Stimulated activated CD8-positive, alpha-beta memory T cell treated with anti-CD3 and anti-CD28 coated beads, Interleukin-4, amount 100 ng/mL, for 4 hours (primary cell): ENCODE data around the gene MOSMO.
"Not testable (repeated sequence)": the region's sequence is repeated elsewhere in the genome, so short reads cannot be mapped to it uniquely, and the experiment has no call there.

Experiments
- DNase-seq, 2 donors: peaks; one replicate each; pipeline ENCODE4 v3.0.0-alpha.2; 2020; ENCODE audit warnings: low read depth in 2 of 2, low spot score in 1 of 2

Gene MOSMO

GRCh38 chr16:22043882-22044281, 36.0 kb downstream of the MOSMO start:
- not testable (repeated sequence) for DNase-seq

- DNase-seq, result not testable (repeated sequence)
Observed at GRCh38 chr16:22045888-22046287, 38.0 kb downstream of the MOSMO start.

- DNase-seq, result no peak
Observed at GRCh38 chr16:22050963-22051362, 43.1 kb downstream of the MOSMO start.

GRCh38 chr16:22052980-22053379, 45.1 kb downstream of the MOSMO start:
- DNase-seq, result no peak

- DNase-seq, result no peak
Observed at GRCh38 chr16:22053921-22054341, 46.0 kb downstream of the MOSMO start.

- no peak for DNase-seq
Observed at GRCh38 chr16:22054847-22055590, 47.1 kb downstream of the MOSMO start.

- no peak for DNase-seq
Observed at GRCh38 chr16:22055881-22056280, 48.0 kb downstream of the MOSMO start.

GRCh38 chr16:22063888-22064467, 56.1 kb downstream of the MOSMO start:
- no peak for DNase-seq

- DNase-seq, result no peak
Observed at GRCh38 chr16:22065252-22065651, 57.3 kb downstream of the MOSMO start.

GRCh38 chr16:22070361-22071330, 62.7 kb downstream of the MOSMO start:
- DNase-seq, result no peak

- no peak for DNase-seq
Observed at GRCh38 chr16:22071331-22071910, 63.5 kb downstream of the MOSMO start.

- no peak for DNase-seq
Observed at GRCh38 chr16:22073350-22073749, 65.4 kb downstream of the MOSMO start.

GRCh38 chr16:22075043-22075757, 67.3 kb downstream of the MOSMO start:
- no peak for DNase-seq

GRCh38 chr16:22075776-22076175, 67.9 kb downstream of the MOSMO start:
- no peak for DNase-seq

GRCh38 chr16:22077700-22078313, 69.9 kb downstream of the MOSMO start:
- peak; percentile 32 to 60 for DNase-seq

GRCh38 chr16:22078656-22079055, 70.7 kb downstream of the MOSMO start:
- no peak for DNase-seq

- DNase-seq, result no peak
Observed at GRCh38 chr16:22081050-22081449, 73.1 kb downstream of the MOSMO start.

GRCh38 chr16:22086440-22086839, 78.5 kb downstream of the MOSMO start:
- no peak for DNase-seq

GRCh38 chr16:22088642-22089041, 80.7 kb downstream of the MOSMO start:
- no peak for DNase-seq

GRCh38 chr16:22089910-22090309, 82.0 kb downstream of the MOSMO start:
- DNase-seq, result no peak
